NCI-H2196 treated with DMSO at 0.1 percent for 48 hours (cell line): ENCODE data around the gene IFNA1.
"Not testable (repeated sequence)": the region's sequence is repeated elsewhere in the genome, so short reads cannot be mapped to it uniquely, and the experiment has no call there.

Experiments used
- DNase-seq: peaks from one replicate; lab custom pipeline; 2025; ENCODE audit not compliant: unreplicated experiment; lab: John Stamatoyannopoulos, UW

IFNA1 gene

DNA sequence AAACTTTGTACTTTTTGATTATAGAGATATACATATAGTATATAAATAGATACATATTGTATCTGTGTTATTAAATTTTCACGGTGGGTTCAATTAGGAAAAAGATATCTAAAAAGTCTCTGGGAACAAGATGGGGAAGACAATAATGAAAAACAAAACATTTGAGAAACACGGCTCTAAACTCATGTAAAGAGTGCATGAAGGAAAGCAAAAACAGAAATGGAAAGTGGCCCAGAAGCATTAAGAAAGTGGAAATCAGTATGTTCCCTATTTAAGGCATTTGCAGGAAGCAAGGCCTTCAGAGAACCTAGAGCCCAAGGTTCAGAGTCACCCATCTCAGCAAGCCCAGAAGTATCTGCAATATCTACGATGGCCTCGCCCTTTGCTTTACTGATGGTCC lies at the start of gene IFNA1:
Gene IFNA1, plus strand, starts transcription at position 301 of the 400 bp plus-strand sequence. Its CDS starts 69 bp downstream, at position 370.
- DNase-seq: no peak

DNA sequence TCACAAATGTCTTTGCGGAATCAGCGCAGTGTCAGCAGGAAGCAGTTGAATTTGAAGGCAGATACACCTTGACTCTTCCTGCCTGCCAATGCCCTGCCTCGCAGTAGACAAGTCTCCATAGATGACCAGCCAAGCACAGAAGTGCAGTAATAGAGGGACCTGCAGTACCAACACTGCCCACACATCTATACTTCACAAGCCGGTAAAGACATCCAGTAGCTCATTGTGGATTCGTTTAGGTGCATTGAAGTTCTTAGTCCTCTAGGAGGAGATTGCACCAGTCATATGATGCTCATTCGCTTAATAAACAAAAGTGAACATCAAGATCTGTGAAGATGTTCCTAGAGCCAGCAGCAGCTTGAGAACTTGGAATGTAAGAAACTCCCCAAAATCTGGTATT lies 48.0 kb upstream of the IFNA1 start:
- DNase-seq: no peak

DNA sequence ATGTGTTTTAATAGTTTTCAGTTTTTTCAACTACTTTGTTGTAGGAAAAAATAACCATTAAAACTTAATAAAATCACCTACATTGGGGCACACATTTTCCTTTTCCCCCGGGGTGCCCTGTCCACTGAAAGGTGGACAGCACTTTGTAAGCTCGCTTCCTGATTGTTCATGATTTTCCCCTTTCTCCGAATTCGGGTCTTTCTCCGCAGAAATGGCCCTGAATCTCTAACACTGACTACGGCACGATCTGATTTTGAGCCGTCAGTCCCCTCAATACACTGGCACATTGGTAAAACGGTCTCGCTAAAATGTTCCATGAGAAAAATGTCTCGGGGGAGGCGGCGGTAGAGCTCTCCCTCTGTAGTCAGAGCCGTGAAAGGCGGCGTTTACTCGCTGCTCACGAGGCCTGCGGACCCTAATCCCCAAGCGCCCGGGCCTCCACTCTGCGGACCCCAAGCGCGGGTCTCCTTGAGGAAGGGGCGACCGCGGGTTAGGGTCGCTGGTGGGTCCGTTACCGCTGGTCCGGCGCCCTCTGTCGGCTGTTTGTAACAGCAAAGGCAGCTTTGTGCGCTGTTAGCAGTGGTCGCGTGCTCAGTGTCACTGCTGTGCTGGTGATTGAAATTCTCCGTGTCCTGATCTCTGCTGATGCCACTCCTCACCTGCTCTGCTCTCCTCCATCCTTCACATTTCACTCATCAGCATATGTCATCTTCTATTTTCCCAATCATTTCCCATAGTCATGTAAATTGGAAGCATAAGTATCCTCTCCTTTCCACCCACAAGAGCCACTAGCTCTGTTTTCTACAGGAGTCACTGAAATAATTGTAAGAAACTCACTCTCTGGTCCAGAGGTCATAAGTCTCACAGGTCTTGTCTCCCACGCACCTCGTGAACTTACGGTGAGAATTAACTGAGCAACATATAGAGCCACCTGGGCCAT lies 44.2 kb upstream of the IFNA1 start:
- DNase-seq: no peak

DNA sequence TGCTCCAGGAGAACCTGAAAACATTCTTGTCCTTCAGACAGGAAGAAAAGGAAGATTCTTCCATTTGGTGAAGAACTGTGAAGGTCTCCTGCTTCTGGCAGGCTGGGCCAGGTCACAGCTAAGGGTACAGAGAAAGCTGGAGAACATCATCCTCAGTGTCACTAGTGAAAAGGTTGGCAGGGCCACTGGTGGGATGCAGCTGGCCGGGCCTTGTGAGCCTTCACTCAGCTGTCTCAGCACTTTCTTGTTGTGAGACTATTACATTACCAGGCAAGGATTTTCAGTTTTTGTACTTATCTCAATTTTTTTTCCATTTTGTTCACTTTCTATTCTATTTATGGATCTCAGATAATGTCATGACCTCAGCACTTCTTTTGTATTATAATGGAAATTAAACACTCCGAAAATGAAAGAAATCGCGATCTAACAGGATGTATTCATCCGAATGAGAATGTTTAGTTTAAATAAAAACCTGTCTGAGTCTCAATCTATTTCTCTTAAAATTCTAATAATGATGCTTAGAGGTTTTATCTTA lies 41.2 kb upstream of the IFNA1 start:
- DNase-seq: no peak

DNA sequence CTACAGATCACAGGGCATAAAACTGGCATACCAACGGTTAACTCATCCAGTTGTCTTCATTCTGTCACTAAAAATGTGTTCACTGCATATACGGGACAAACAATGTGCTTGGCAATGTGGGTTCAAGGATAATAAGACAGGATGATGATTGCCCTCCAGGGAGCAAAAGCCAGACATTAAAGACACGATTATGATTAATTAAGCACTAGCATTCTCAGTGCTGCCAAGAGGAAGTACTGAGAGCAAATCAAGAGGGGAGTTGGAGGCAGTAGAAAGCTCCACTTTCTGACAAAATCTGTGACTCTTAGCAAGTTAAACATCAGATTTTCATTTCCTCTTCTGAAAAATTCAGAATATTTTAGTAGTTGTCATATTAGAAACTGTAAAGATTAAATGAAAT lies 40.3 kb upstream of the IFNA1 start:
- DNase-seq: no peak

DNA sequence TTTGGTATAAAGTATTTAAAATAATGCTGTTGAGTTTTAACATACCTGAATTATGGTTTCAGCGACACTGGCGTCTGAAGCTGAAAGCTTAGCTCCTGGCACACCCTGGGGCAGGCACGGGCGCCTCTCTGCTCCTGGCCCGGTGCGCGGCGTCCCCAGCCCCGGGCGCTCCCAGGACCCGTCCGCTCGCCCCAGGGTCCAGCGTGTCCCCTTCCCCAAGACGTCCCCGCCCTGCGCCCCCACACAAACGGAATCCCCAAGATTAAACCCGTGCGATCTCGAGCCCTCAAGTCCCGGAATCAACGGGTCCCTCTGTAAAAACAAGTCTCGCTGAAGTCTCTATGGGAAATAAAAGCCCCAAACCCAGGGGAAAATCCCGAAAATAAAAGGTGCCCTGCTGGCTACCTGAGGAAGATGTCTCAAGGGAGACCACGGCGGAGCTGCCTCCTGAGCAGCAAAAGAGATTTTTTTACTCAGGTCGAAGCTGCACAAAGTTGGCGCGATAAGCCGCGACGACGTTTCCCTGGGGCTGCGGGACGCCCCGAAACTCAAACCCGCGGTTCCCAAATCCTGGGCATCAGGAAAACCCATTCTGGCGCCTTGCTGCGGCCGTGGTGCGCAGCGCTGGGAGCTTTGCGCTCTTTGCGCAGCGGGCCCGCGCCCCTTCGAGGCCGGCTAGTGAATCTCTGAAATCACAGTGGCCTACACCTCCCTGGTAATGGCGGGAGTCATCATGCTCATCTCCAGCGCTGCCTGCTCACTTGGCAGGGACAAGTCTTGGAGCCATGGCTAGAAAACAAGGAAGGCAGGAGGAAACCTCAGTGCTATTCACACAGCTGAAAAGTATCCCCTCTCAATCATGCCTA lies 37.6 kb upstream of the IFNA1 start:
- no peak for DNase-seq

DNA sequence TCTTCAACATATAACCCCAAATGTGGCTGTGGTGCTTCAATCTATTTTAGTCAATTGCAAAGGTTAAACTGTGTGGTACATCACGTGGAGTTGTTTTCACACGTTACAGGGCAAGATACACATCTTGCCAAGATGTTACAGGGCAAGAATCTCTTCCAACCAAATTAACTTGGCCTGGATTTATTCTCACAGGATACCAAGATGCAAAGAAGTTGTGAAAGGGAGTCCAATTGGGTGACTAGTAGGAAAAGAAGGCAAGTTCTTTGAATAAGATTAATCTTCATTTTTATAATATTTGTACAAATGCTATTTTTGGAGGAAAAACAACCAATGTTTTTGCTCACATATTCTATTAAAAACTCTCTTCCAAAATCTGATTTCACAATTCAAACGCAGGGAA lies 36.1 kb upstream of the IFNA1 start:
- no peak for DNase-seq

DNA sequence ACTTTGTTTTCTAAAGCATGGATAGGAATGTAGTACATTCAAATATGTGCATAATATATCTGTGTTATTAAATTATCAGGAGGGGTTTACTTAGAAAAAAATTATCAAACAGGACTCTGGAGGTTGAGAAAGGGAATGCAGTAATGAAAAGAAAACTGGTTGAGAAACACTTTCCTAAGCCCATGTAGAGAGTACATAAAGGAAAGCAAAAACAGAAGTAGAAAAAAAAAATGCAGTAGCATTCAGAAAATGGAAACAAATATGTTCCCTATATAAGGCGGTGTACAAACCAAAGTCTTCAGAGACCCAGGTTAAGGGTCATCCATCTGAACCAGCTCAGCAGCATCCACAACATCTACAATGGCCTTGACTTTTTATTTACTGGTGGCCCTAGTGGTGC lies 31.4 kb upstream of the IFNA1 start, which contains the start of gene IFNA8:
Gene IFNA8, plus strand, starts transcription at position 301 of the 400 bp plus-strand sequence. Its CDS starts 60 bp downstream, at position 361.
- no peak for DNase-seq

DNA sequence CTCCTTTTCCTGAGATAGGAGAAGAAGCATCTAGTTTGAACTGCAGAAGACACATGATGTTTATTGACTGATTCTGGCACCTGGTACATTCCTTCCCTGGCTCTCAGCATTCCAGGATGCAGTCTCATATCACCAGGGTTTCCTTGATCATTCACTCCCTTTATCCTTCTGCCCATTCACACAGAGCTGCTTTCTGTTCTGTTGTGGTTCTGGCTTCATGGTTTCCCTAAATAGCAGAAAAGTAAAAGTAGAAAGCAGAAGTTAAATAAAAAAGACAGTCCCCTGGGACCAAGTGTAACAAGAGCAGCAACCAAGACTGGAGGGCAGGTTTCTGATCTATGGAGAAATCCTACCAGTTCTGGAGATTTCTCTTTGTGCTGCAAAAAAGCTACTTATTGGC lies 28.1 kb upstream of the IFNA1 start:
- DNase-seq: no peak

DNA sequence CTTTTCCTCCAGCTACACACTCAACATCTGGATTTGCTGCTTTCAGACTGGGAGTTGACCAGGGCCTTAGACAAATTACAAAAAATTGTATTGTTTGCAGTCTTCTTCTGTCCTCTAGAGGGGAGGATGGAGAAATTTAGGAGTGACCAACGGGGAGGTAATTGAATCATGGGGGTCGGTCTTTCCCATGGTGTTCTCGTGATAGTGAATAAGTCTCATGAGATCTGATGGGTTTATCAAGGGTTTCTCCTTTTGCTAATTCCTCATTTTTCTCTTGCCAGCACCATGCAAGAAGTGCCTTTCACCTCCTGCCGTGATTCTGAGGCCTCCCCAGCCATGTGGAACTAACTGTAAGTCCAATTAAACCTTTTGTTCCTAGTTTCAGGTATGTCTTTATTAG lies 27.1 kb upstream of the IFNA1 start:
- no peak for DNase-seq

DNA sequence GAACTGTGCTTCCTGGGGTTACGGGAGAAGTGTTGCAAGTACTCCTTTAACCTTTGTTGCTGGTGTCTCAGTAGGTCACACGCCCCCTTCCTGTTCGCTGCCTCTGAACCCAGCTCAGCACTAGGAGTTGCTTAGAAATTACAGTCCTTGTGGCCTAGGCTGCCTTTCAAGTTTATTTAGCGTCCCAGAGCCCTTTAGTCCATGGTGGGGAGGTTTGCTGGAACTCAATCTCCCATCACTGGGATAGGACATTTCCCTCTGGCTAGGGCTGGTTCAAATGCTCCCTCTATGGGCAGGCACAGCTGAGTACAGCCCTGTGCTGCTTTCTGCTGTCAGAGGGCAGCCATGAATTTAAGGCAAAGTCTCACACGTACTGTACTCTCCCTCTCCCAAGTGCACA lies 26.6 kb upstream of the IFNA1 start:
- no peak for DNase-seq

DNA sequence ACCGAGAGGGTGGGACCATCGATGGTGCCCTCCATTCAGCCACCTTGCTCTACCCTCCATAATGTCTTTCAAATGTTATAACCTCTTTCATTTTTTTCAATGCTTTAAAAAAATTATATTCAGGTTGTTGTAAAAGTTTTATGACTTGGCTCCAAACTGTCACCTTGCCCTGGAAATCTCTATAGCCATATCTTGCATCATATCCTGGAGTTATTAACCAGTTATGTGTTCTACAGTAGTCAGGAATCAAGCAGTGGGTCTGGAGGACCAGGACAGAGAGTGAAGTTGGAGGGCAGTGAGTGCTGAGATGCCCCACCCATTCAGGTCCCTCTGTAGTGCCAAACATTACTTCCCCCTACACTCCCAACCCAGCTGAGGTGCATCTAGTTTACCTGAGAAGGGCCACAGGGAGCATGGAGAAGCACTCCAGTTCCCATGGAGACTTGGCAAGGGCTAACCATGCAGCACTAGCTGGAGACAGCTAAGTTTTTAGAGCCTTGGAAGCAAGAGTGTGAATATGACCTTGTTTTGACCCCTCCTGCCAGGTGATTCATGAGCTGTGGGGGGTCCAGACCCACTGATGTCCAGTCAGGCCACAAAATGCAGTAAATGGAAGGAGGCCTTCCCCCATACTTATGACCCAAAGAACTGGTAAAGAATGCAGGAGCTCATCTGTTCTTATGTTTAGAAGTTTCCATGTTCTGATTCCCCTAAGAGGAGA lies 25.9 kb upstream of the IFNA1 start:
- DNase-seq: no peak

DNA sequence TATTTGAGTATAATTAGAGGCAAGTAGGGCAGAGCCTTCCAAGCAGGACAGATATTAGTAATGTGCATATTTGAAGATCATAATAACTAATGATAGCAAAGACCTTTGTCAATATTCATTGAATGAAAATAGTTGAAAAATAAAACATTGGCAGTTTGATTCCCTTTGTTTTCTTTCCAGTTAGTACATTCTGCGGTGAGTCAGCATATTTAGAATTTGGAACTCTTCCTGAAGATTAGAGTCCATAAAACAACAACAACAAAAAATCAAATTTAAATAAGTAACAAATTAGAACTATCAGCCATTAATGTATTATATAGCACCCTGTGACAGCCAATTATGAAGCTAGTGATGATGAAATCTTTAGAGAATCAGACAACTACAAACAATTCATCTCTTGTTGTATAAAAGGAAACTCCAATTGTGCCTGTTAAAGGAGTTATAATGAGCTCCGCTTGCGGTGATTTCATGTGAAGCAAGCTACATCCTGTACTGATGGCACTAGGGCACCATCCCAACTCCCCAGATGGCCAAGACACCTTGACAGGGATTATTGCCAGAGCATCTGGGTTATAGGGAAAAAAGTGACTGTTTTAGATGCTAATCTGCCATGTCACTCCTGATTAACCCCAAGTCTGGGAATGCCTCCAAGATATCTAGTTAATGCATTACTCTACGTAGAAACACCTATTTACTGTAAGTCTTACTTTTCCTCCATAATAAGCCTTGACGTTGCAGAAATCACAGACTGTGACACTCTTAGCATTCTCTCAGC lies 24.6 kb upstream of the IFNA1 start:
- no peak for DNase-seq

DNA sequence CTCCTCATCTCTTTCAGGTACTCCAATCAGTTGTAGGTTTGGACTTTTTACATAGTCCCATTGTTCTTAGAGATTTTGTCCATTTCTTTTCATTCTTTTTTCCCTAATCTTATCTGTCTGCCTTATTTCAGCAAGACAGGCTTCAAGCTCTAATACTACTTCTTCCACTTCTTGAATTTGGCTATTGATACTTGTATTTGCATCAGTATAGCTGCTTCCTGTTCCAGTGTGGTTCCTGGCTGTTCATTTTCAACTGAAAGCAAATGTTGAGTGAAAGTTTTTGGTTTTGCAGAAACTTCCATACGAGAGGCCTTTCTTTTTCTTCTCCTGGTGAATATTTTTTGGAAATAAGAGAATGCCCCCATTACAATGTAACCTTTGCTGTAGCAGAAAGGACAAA lies 12.0 kb upstream of the IFNA1 start:
- no peak for DNase-seq

DNA sequence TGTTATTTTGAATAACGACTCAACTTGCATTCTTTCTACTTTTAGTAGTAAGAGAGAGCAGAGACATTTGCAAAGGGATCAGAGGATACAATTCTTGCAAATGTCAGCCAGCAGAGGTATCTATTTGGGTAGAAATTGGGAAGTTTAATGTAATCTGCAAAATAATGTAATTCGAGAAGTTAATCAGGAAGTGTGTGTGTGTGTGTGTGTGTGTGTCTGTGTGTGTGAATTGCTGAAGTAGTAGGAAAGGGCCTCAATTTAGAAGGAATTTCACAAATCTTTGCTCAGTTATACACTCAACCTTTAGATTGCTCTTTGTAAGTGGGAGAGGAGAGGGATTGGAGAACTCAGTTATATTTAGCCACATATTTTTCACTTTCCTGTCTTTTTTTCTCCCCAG lies 11.0 kb upstream of the IFNA1 start:
- DNase-seq: no peak

DNA sequence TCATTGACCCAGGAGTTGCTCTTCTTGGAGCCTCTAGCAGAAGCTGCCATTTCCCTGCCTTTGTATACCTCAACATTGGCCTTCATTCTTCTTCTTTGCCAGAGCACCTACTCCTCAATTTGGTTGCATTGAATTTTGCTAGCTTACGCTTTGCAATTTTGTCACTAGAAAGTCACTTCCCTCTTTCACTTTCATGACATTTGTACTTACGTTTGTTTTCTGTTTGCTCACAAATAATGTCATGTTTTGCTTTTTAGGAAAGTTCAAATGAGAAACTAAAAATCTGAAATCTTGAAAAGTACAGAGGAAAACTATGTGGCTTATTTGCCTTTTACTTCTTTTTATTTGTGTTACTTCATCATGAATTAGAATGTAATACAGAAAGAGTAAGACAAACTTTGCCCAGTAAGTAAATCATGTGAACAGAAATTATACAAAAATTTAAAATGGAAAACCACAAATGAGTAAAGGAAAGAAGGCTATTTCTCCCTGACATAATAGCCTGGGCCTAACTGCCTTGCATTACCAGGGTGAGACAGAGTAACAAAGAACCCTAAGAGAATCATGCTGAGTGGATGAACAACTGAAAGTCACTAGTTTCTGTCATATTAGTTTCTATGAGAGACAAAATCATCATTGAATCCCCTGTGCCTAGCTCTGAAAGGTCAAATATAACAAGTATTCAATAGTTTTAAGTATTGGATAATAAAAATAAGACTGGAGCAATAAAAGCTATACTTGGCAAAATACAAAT lies 7.4 kb upstream of the IFNA1 start:
- no peak for DNase-seq

DNA sequence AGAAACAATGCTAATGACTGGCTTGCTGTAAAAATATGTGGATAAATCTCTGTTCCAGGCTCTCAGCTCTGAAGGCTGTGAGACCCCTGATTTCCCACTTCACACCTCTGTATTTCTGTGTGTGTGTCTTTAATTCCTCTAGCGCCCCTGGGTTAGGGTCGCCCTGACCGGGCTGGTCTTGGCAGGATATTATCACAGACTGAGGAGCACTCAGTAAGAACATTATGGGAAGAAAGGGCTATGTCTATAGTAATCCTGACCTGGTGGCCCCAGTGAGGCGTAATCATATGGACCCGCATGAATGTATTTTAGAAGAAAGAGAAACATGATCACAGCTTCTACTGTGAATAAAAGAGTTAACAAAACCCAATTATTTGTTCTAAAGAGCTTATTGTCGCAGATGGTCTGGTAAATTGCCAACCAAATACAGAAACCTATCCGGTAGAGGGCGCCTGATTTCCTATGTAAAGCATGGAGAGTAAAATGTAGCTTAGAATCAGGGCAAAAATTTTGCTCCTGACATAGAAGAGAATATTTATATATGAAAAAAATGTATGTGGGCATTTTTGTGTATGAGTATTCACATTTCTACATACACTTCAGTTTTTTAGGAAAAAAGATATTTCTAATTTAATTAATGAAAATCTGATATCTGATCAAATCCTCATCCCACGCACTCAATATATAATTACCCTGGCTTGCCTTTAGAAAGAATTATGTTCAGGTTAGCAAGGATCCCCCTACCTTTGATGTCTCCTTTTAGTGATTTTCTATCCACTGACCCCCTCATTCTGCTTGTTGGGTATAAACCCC lies 5.8 kb upstream of the IFNA1 start:
- DNase-seq: no peak

DNA sequence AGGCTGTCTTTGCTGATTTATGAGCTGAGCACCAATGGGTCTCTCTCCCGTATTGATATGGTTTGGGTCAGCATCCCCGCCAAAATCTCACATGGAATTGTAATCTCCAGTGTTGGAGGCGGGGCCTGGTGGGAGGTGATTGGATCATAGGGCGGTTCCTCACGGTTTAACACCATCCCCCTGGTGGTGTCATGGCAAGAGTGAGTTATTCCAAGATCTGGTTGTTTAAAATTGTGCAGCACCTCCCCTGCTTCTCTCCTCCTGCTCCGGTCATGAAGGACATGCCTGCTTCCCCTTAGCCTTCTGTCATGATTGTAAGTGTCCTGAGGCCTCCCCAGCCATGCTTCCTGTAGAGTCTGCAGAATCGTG lies 5.2 kb upstream of the IFNA1 start:
- DNase-seq: not testable (repeated sequence)
